Stomach smooth muscle (tissue), 2 donors: ENCODE data around the gene KRT33A.
"Not testable (repeated sequence)": the region's sequence is repeated elsewhere in the genome, so short reads cannot be mapped to it uniquely, and the experiment has no call there.

Source experiments
- H3K27ac ChIP-seq: one replicate; pipeline ENCODE4 v1.7.0; 2013; ENCODE audit warnings: mild to moderate bottlenecking, low read length, inconsistent platforms
- H3K27me3 ChIP-seq, 2 donors: one replicate each; pipeline ENCODE4 v1.7.0; 2013; ENCODE audit warnings: low read length in 2 of 2; ENCODE audit not compliant: insufficient read depth in 2 of 2, control insufficient read depth in 1 of 2
- H3K36me3 ChIP-seq, 2 donors: one replicate each; pipeline ENCODE4 v1.7.0; 2013; ENCODE audit warnings: low read length in 2 of 2; ENCODE audit not compliant: control insufficient read depth in 2 of 2, insufficient read depth in 2 of 2
- H3K4me1 ChIP-seq: one replicate; pipeline ENCODE4 v1.7.0; 2013; ENCODE audit warnings: low read length; ENCODE audit not compliant: control insufficient read depth, insufficient read depth
- H3K4me3 ChIP-seq, 2 donors: one replicate each; pipeline ENCODE4 v1.7.0; 2013; ENCODE audit warnings: low read length in 2 of 2
- H3K9ac ChIP-seq, 2 donors: one replicate each; pipeline ENCODE4 v1.7.0; 2013; ENCODE audit warnings: low read length in 2 of 2, mild to moderate bottlenecking in 1 of 2
- H3K9me3 ChIP-seq, 2 donors: one replicate each; pipeline ENCODE4 v1.7.0; 2013; ENCODE audit warnings: low read length in 2 of 2; ENCODE audit not compliant: control insufficient read depth in 2 of 2
- donor health status: healthy.
- donor health status: Pancreatic carcinoma.

KRT33A gene

GRCh38 chr17:41366070-41366469, 15.4 kb upstream of the KRT33A start:
- no peaks in the 10 kb centered on the region for H3K36me3 ChIP-seq

DNA sequence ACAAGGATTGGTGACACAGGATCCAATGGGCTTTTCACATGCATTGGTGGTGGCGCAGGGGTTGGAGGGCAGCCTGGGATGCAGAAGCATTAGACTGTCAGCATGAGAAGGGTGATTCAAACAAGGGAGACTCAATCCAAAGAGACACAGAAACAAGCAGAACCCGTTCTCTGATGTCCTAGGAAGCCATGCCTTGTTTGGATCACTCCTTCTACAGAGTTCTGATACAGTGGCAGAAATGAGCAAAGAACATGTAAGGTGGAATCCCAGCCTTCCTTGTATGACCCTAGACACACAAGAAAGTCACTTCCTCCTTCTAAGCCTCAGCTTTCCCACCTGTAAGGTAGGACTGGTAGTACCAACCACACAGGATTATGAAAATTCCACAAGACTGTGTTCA, 13.3 kb upstream of the KRT33A start:
- Histone ChIP-seq H3K9me3 (peaks cover 0 to 5% of the 10 kb centered on the region in 2 donors), H3K9ac (no peak overlapping the region), H3K4me1 (no peaks in the 10 kb centered on the region), H3K27me3 (no peaks in the 10 kb centered on the region), H3K27ac (no peak overlapping the region), H3K36me3 (no peaks in the 10 kb centered on the region), H3K4me3 (no peak overlapping the region)

More at GRCh38 chr17:41366070-41366469, 15.4 kb upstream of the KRT33A start:
- Histone ChIP-seq H3K27ac (no peak overlapping the region), H3K9ac (no peak overlapping the region), H3K9me3 (no peaks in the 10 kb centered on the region), H3K27me3 (no peaks in the 10 kb centered on the region), H3K4me3 (no peak overlapping the region), H3K4me1 (no peaks in the 10 kb centered on the region)

DNA sequence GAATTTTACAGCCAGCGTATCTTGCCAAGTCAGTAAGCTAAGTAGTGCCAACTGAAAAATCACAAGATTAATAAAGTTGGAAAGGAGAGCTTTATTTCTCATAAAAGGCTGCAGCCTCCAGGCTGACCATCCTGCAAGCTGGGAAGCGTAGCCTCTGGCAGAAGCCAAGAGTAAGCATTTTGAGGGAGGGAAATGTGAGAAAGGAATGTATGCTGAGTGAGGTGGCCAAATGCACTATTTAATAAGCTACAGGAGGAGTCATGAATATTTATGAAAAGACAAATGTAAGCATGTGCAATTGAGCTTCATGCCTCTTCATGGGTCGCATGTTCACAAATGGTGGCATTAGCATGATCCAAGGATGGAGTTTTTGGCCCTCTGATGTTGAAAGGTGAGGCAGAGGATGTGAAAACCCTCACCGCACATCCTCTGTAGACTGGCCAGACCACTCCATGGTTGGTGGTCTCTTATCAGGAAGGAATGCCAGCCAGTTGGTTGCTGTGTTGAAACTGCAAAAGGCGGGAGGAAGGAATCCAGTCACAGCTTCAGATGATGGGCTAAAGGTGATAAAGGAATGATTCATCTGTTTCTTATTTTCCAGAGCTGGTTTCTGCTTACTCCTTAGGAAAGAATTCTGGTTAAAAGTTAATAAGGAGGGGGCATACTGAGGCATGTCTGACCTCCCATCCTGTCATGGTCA, 9.8 kb upstream of the KRT33A start:
- Histone ChIP-seq H3K9me3 (peaks cover 0 to 7% of the 10 kb centered on the region in 2 donors), H3K4me1 (no peaks in the 10 kb centered on the region), H3K9ac (no peak overlapping the region), H3K27me3 (no peaks in the 10 kb centered on the region), H3K27ac (no peak overlapping the region), H3K36me3 (no peaks in the 10 kb centered on the region), H3K4me3 (no peak overlapping the region)

DNA sequence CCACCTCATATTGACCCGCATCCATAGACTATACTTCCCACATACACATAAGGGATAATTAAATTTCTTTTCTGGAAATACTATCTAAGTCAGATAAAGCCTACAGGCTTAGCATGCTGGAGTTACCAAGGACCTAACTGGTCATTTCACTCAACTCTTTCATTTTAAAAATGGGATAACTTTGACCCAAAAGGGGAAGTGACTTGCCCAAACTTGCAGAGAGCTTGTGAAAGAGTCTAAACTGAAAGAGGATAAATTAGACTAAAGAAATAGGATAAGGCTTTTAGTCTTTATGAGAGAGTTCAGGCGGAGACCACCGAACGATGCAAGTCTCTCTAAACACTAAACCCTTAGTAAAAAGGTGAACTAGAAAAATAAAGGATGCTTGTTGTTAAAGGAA, 3.9 kb upstream of the KRT33A start:
- Histone ChIP-seq H3K4me3 (no peak overlapping the region), H3K27ac (no peak overlapping the region), H3K4me1 (no peaks in the 10 kb centered on the region), H3K9ac (no peak overlapping the region), H3K9me3 (peaks cover 2 to 4% of the 10 kb centered on the region in 2 donors), H3K27me3 (no peaks in the 10 kb centered on the region), H3K36me3 (no peaks in the 10 kb centered on the region)

DNA sequence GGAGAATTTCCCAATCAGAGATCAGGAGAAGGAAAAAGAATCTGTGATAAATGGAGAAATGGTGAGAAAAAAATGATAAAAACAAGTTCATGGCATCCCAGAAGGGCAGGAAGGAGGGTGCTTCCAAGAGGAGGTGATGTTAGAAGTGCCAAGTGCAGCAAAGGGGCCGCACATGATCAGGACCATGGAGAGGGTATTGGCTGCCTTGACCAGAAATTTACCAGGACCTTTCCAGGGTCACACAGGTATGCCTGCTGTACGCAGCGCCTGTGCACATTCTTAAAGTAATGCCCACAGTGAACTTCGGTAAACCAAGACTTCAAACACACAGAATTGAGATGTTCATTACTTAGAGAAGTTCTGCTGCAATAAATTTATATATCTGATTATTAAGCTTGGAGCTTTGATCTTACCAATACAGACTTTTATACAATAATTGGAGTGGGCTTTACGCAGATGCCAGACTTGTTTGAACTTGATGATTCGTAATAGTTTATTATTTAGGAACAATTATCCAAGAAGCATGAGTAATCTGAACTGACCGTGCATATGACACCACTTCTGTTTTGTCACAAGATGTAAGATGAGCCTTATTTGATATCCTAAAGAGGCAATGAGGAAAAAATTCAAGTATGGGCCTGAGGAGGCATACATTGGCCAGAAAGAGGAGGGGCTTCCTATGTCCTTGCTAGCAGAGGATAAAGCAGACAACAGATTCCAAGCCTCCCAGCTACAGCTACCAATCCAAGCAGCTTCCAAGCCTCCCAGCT, 2.2 kb upstream of the KRT33A start:
- no peaks in the 10 kb centered on the region for H3K36me3 ChIP-seq
- H3K4me1 ChIP-seq: no peaks in the 10 kb centered on the region
- H3K9ac ChIP-seq: no peak overlapping the region
- H3K27ac ChIP-seq: no peak overlapping the region
- no peaks in the 10 kb centered on the region for H3K27me3 ChIP-seq
- no peak overlapping the region for H3K4me3 ChIP-seq
- peaks cover 2 to 4% of the 10 kb centered on the region in 2 donors for H3K9me3 ChIP-seq

GRCh38 chr17:41351177-41351576, 549 bp upstream of the KRT33A start:
- Histone ChIP-seq H3K9ac (no peak overlapping the region), H3K36me3 (no peaks in the 10 kb centered on the region), H3K9me3 (peaks cover under 1 to 4% of the 10 kb centered on the region in 2 donors), H3K4me3 (no peak overlapping the region), H3K27ac (no peak overlapping the region), H3K27me3 (no peaks in the 10 kb centered on the region), H3K4me1 (no peaks in the 10 kb centered on the region)

- Histone ChIP-seq H3K9me3 (peaks cover 0 to under 1% of the 10 kb centered on the region in 2 donors), H3K27ac (no peak overlapping the region), H3K27me3 (peaks cover 0 to 2% of the 10 kb centered on the region in 2 donors)
Measured at GRCh38 chr17:41347869-41348760, 2.5 kb downstream of the KRT33A start.

DNA sequence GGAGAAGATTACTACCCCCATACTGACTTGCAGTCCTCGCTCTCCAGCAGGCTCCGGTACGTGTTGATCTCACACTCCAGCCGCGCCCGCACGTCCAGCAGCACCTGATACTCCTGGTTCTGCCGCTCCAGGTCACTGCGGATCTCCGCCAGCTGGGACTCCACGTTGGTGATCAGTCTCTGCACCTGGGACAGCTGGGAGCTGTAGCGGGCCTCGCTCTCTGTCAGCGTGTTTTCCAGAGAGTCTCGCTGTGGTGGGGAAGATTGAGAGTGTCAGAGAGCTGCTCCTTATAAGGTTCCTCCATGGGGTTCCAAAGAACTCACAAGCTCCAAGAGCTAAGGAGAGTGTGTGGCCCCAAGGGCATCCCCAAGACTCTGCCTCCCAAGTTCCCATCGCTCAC, 4.2 kb downstream of the KRT33A start:
- H3K27ac ChIP-seq, H3K9ac ChIP-seq, H3K4me1 ChIP-seq, H3K4me3 ChIP-seq, H3K27me3 ChIP-seq, H3K9me3 ChIP-seq, H3K36me3 ChIP-seq: not testable (repeated sequence)

More at GRCh38 chr17:41347869-41348760, 2.5 kb downstream of the KRT33A start:
- no peaks in the 10 kb centered on the region for H3K36me3 ChIP-seq
- no peak overlapping the region for H3K9ac ChIP-seq
- no peaks in the 10 kb centered on the region for H3K4me1 ChIP-seq
- H3K4me3 ChIP-seq: no peak overlapping the region

- Histone ChIP-seq H3K27me3 (peaks cover 0 to 2% of the 10 kb centered on the region in 2 donors), H3K36me3 (no peaks in the 10 kb centered on the region), H3K4me1 (no peaks in the 10 kb centered on the region), H3K27ac (no peak overlapping the region), H3K9ac (no peak overlapping the region), H3K9me3 (no peaks in the 10 kb centered on the region), H3K4me3 (no peak overlapping the region)
Measured at GRCh38 chr17:41345992-41346391, 4.6 kb downstream of the KRT33A start.

DNA sequence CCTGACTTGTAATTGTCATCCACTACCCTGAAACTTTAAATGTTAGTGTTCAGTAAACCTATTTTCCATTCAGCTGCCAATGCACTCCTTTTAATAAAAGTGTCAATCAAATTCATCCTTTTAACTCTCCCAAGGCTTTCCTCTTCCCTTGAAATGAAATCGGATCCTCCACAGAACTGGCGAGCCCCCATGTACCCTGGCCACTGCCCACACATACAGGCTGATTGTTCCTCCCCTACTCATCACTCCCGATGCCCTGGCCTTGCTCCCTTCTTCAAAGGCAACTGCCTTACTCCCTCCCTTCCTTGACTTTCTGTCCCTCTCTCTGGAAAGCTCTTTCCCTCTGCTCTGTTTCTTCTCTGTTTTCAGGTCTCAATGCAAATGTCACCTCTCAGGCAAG, 7.6 kb downstream of the KRT33A start:
- H3K27me3 ChIP-seq: peaks cover 0 to 3% of the 10 kb centered on the region in 2 donors
- H3K36me3 ChIP-seq: no peaks in the 10 kb centered on the region
- H3K4me3 ChIP-seq: no peak overlapping the region
- no peak overlapping the region for H3K27ac ChIP-seq
- no peaks in the 10 kb centered on the region for H3K4me1 ChIP-seq
- no peak overlapping the region for H3K9ac ChIP-seq
- H3K9me3 ChIP-seq: no peaks in the 10 kb centered on the region
